AG10803 (cell line): Measurements from ENCODE around the gene MRPL42.
A peak's percentile ranks its signal among the peaks of the same experiment; 100 is the strongest.

Experiments used
- DNase-seq: peaks from one replicate; pipeline ENCODE4 v3.0.0; 2010; ENCODE audit warnings: low read depth
- H3K4me3 ChIP-seq: 2 replicates; pipeline ENCODE4 v1.5.1; 2011; ENCODE audit warnings: mild to moderate bottlenecking, low read length, control low read depth
- TF ChIP-seq, protein P1 (sequence below): conservative IDR thresholded peaks from 2 replicates; pipeline ENCODE4 v1.5.1; 2011; ENCODE audit warnings: mild to moderate bottlenecking, low read length, control low read depth, inconsistent platforms

Gene MRPL42

DNA sequence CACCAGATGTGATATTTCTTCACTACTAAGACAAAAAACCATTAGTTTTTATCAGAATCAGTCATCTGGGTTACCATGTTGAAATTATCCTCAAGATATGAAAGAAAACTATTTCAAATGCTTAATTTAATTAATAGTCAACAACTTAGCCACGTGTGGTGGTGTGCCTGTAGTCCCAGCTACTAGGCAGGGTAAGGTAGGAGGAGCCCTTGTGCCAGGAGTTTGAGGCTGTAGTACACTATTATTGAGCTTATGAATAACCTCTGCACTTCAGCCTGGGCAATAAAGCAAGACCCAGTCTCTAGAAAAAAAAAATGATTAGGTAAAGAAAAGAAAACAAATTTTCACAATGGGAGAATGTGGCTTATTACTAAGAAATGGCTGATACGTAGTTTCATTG lies 33.4 kb downstream of the MRPL42 start:
- H3K4me3 ChIP-seq: no peak overlapping the region
- TF ChIP-seq, protein P1, sequence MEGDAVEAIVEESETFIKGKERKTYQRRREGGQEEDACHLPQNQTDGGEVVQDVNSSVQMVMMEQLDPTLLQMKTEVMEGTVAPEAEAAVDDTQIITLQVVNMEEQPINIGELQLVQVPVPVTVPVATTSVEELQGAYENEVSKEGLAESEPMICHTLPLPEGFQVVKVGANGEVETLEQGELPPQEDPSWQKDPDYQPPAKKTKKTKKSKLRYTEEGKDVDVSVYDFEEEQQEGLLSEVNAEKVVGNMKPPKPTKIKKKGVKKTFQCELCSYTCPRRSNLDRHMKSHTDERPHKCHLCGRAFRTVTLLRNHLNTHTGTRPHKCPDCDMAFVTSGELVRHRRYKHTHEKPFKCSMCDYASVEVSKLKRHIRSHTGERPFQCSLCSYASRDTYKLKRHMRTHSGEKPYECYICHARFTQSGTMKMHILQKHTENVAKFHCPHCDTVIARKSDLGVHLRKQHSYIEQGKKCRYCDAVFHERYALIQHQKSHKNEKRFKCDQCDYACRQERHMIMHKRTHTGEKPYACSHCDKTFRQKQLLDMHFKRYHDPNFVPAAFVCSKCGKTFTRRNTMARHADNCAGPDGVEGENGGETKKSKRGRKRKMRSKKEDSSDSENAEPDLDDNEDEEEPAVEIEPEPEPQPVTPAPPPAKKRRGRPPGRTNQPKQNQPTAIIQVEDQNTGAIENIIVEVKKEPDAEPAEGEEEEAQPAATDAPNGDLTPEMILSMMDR: no peak
- no peak for DNase-seq

DNA sequence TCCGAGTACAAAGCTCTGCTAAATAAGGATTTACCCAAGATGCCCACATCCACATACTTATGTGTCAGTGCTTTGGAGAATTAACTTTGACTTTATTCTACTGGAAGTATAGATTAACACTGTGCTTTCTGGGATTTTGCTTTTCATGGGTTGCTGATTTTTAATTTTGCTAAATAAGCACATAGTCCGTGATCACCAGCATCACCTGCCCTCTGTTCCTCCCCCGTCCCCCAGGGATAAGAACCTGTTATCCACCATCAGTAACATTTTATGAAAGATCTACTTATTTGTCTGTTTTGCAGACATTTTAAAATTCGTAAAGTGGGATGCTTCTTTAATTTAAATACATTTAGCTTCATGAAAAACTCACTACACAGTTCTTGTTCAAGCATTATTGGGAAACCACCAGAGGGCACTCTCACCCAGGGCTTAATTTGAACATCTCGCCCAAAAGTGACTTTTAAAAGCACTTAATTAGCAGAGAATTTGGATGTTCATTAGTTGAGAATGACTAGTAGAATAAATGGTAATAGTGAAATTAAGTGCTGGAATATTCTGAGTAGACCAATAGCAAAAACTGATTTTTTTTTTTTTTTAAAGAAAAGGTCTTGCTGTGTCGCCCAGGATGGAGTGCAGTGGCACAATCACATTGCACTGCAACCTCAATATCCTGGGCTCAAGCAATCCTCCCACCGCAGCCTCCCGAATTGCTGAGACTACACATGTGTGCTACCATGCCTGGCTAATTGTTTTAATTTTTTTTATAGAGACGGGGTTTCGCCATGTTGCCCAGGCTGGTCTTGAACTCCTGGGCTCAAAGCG lies 35.7 kb downstream of the MRPL42 start:
- peak; percentile 44 for DNase-seq
- H3K4me3 ChIP-seq: no peak overlapping the region
- TF ChIP-seq, protein P1: peak; percentile 91

DNA sequence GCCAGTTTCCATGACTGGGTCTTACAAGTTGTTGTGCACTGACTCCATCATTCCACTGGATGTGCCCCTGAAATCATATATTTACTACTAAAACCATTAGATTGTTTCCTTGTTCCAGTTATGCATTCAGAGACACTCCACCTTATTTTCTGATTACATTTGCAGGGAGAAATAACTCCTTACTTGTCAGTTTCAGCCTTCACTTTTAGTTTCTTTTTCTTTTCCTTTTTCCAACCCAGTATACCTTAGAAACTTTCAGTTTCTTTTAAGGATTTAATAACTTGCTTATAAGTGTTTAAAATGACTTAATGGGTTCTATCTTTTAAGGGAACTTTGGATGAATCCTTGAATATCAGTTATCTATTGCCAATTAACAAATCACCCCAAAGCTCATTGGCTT lies 39.9 kb downstream of the MRPL42 start:
- DNase-seq: no peak
- H3K4me3 ChIP-seq: no peak overlapping the region
- TF ChIP-seq, protein P1: no peak

DNA sequence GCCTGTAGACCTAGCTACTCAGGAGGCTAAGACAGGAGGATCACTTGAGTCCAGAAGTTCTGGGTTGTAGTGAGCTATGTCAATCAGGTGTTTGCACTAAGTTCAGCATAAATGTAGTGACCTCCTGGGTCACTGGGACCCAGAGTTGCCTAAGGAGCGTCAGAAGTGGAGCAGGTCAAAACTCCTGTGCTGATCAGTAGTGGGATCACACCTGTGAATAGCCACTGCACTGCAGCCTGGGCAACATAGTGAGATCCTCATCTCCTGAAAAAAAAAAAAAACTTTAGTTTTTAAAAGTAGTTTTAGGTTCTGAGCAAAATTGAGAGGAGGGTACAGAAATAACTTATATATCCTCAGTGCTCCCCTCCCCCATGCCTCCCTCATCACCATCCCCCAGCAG lies 42.2 kb downstream of the MRPL42 start:
- no peak for DNase-seq
- TF ChIP-seq, protein P1: no peak
- no peak overlapping the region for H3K4me3 ChIP-seq

DNA sequence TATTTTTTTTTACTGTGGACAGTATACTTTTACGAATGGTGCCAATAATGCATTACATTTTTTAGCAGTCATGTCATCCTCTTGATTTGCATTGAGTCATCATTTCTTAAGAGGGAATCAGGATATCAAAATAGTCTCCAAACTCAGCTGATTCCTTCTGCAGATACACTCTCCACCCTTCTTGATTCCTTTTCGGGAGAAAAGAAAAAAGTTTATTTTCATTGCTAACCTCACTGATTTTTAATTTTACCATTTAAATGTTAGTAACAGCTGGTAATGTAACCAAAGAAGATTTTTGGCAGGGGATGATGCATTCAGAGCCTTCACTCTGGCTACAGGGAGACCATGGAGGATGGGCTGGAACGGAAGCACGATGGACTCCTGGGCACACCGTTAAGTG lies 47.5 kb downstream of the MRPL42 start:
- no peak overlapping the region for H3K4me3 ChIP-seq
- TF ChIP-seq, protein P1: no peak
- peak; percentile 52 for DNase-seq

DNA sequence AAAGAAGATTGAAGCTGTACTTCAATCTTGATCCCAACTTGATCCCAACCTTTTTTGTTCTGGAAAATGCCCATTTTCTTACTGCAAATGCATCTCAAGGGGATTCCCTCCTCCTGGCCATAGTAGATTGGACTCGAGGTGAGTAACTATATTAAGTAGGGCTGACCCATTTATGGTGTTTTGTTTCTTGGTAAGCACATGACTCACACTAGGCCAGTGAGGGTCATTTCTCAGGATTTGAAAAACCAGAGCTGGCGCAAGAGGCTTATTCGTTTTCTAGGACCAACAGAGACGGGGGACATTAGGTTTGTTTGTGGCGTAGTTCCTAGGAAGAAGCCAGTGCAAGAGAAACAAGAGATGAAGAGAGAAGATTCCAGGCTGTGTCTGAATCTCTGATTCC lies 51.4 kb downstream of the MRPL42 start:
- peak; percentile 24 for DNase-seq
- H3K4me3 ChIP-seq: no peak overlapping the region
- TF ChIP-seq, protein P1: no peak

DNA sequence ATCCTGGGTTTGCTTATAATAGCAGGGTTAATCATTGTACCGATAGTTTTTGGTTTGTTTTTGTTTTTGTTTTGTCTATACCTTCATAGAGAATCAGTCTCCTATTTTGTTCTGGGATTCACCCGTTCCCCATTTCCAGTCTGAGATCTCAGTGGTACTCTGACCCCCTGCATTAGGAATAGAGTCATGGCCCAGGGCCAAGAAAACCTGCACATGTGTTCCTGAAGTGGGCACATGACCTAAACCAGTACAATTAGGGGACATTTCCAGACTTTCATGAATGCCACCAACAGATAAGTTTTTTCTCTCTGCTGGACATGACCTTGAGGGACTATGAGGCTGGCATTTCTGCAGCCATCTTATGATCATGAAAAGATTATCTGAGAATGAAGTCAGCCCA lies 52.5 kb downstream of the MRPL42 start:
- no peak overlapping the region for H3K4me3 ChIP-seq
- no peak for DNase-seq
- TF ChIP-seq, protein P1: no peak
